Liver (tissue), 3 donors: ENCODE data around the gene ETNK1.

ENCODE experiments used
- ATF3 ChIP-seq: IDR thresholded peaks from 2 replicates; pipeline ENCODE4 v1.6.1; 2016; ENCODE audit warnings: antibody characterized with exemption
- CTCF ChIP-seq: fragments of 150-350 bp; IDR thresholded peaks from 2 replicates; pipeline ENCODE4 v1.5.1; 2017; ENCODE audit warnings: improper control_type of control experiment, low read depth, low read length; ENCODE audit not compliant: missing input control
- FOXA1 ChIP-seq: IDR thresholded peaks from 2 replicates; pipeline ENCODE4 v1.6.1; 2016; ENCODE audit warnings: antibody characterized with exemption
- HNF4A ChIP-seq, 2 donors: conservative IDR thresholded peaks; 2 replicates each; pipeline ENCODE4 v1.6.1; 2016; ENCODE audit warnings: antibody characterized with exemption in 2 of 2, mild to moderate bottlenecking in 2 of 2
- JUND ChIP-seq, 2 donors: IDR thresholded peaks; 2 replicates each; pipeline ENCODE4 v1.6.1; 2016; ENCODE audit warnings: antibody characterized with exemption in 2 of 2
- RAD21 ChIP-seq, 2 donors: IDR thresholded peaks; 2 replicates each; pipeline ENCODE4 v1.6.1; 2016; ENCODE audit warnings: antibody characterized with exemption in 2 of 2, mild to moderate bottlenecking in 2 of 2
- SP1 ChIP-seq: IDR thresholded peaks from 2 replicates; pipeline ENCODE4 v1.6.1; 2018; ENCODE audit warnings: antibody characterized with exemption, mild to moderate bottlenecking
- TAF1 ChIP-seq: conservative IDR thresholded peaks from 2 replicates; pipeline ENCODE4 v1.6.1; 2016; ENCODE audit warnings: antibody characterized with exemption, mild to moderate bottlenecking
- donor health status: healthy.
- donor health status: healthy.

- TF ChIP-seq CTCF = no peak
- no peak for TF ChIP-seq ATF3
- no peak for TF ChIP-seq HNF4A (conservative IDR thresholded peaks at IDR 0.05)
- TF ChIP-seq FOXA1 = no peak
- TF ChIP-seq RAD21 (IDR thresholded peaks at IDR 0.05) = no peak
- TF ChIP-seq TAF1 = no peak
- no peak for TF ChIP-seq SP1
- TF ChIP-seq JUND (IDR thresholded peaks at IDR 0.05) = no peak
These were observed 46.6 kb upstream of the ETNK1 start for GRCh38 chr12:22578328-22578727.
